ENCODE measurements around the gene ZNF311. TPM values are rescaled to one million over a fixed set of nuclear protein-coding genes. Genes with fewer than 3 reads are reported as not detected.

ZNF311 gene
- total and polyA plus RNA-seq, 2 of the 13 experiments (the other 11 are each of a cell fraction or from before 2014, with no cell fraction given) = not detected

- TF ChIP-seq, protein P1, sequence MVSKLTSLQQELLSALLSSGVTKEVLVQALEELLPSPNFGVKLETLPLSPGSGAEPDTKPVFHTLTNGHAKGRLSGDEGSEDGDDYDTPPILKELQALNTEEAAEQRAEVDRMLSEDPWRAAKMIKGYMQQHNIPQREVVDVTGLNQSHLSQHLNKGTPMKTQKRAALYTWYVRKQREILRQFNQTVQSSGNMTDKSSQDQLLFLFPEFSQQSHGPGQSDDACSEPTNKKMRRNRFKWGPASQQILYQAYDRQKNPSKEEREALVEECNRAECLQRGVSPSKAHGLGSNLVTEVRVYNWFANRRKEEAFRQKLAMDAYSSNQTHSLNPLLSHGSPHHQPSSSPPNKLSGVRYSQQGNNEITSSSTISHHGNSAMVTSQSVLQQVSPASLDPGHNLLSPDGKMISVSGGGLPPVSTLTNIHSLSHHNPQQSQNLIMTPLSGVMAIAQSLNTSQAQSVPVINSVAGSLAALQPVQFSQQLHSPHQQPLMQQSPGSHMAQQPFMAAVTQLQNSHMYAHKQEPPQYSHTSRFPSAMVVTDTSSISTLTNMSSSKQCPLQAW (CRISPR knock-in tag; IDR thresholded peaks at IDR 0.05) = peak; percentile 51; the same call in 1 of the 2 replicates
- TF ChIP-seq ZMAT3 (CRISPR knock-in tag; conservative IDR thresholded peaks at IDR 0.05) (peak; percentile 74; the same call in 1 of the 2 replicates), EP300 (IDR thresholded peaks at IDR 0.05; ENCODE audit: low read depth in 2 of 2, low read length in 2 of 2) (peak in 1 of 2 experiments; percentile 56; a peak in 1 of 4 replicates), EP300 (CRISPR knock-in tag; IDR thresholded peaks at IDR 0.05; ENCODE audit: borderline replicate concordance) (peak; percentile 36; the same call in 1 of the 2 replicates), NPAS2 (CRISPR knock-in tag; IDR thresholded peaks at IDR 0.05; ENCODE audit: borderline replicate concordance) (no peak), ZSCAN9 (CRISPR knock-in tag; IDR thresholded peaks at IDR 0.05; ENCODE audit: borderline replicate concordance) (peak; percentile 93), HDAC2 (CRISPR knock-in tag; IDR thresholded peaks at IDR 0.05) (peak; percentile 77), CBX2 (IDR thresholded peaks at IDR 0.05; ENCODE audit: low read depth, low read length) (no peak), CBX2 (CRISPR knock-in tag; IDR thresholded peaks at IDR 0.05; ENCODE audit: low read depth) (no peak), NCOA2 (CRISPR knock-in tag; IDR thresholded peaks at IDR 0.05) (peak; percentile 50; the same call in 1 of the 2 replicates), ZNF660 (CRISPR knock-in tag; IDR thresholded peaks at IDR 0.05; ENCODE audit: borderline replicate concordance, low read depth) (no peak)
- TF ChIP-seq, protein P2, sequence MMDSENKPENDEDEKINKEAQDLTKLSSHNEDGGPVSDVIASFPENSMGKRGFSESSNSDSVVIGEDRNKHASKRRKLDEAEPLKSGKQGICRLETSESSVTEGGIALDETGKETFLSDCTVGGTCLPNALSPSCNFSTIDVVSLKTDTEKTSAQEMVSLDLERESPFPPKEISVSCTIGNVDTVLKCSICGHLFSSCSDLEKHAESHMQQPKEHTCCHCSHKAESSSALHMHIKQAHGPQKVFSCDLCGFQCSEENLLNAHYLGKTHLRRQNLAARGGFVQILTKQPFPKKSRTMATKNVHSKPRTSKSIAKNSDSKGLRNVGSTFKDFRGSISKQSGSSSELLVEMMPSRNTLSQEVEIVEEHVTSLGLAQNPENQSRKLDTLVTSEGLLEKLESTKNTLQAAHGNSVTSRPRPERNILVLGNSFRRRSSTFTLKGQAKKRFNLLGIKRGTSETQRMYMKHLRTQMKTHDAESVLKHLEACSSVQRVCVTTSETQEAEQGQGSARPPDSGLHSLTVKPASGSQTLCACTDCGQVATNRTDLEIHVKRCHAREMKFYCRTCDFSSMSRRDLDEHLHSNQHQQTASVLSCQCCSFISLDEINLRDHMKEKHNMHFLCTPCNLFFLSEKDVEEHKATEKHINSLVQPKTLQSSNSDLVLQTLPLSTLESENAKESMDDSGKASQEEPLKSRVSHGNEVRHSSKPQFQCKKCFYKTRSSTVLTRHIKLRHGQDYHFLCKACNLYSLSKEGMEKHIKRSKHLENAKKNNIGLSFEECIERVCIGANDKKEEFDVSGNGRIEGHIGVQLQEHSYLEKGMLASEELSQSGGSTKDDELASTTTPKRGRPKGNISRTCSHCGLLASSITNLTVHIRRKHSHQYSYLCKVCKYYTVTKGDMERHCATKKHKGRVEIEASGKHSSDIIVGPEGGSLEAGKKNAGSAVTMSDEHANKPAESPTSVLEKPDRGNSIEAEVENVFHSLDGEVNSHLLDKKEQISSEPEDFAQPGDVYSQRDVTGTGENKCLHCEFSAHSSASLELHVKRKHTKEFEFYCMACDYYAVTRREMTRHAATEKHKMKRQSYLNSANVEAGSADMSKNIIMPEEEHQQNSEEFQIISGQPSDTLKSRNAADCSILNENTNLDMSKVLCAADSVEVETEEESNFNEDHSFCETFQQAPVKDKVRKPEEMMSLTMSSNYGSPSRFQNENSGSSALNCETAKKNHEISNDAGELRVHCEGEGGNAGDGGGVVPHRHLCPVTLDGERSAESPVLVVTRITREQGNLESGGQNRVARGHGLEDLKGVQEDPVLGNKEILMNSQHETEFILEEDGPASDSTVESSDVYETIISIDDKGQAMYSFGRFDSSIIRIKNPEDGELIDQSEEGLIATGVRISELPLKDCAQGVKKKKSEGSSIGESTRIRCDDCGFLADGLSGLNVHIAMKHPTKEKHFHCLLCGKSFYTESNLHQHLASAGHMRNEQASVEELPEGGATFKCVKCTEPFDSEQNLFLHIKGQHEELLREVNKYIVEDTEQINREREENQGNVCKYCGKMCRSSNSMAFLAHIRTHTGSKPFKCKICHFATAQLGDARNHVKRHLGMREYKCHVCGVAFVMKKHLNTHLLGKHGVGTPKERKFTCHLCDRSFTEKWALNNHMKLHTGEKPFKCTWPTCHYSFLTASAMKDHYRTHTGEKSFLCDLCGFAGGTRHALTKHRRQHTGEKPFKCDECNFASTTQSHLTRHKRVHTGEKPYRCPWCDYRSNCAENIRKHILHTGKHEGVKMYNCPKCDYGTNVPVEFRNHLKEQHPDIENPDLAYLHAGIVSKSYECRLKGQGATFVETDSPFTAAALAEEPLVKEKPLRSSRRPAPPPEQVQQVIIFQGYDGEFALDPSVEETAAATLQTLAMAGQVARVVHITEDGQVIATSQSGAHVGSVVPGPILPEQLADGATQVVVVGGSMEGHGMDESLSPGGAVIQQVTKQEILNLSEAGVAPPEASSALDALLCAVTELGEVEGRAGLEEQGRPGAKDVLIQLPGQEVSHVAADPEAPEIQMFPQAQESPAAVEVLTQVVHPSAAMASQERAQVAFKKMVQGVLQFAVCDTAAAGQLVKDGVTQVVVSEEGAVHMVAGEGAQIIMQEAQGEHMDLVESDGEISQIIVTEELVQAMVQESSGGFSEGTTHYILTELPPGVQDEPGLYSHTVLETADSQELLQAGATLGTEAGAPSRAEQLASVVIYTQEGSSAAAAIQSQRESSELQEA (CRISPR knock-in tag; IDR thresholded peaks at IDR 0.05; ENCODE audit: not compliant biosample characterization) = peak; percentile 43
- TF ChIP-seq, protein P3, sequence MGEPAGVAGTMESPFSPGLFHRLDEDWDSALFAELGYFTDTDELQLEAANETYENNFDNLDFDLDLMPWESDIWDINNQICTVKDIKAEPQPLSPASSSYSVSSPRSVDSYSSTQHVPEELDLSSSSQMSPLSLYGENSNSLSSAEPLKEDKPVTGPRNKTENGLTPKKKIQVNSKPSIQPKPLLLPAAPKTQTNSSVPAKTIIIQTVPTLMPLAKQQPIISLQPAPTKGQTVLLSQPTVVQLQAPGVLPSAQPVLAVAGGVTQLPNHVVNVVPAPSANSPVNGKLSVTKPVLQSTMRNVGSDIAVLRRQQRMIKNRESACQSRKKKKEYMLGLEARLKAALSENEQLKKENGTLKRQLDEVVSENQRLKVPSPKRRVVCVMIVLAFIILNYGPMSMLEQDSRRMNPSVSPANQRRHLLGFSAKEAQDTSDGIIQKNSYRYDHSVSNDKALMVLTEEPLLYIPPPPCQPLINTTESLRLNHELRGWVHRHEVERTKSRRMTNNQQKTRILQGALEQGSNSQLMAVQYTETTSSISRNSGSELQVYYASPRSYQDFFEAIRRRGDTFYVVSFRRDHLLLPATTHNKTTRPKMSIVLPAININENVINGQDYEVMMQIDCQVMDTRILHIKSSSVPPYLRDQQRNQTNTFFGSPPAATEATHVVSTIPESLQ (CRISPR knock-in tag; conservative IDR thresholded peaks at IDR 0.05) = peak; percentile 62; the same call in 1 of the 2 replicates
- TF ChIP-seq, protein P4, sequence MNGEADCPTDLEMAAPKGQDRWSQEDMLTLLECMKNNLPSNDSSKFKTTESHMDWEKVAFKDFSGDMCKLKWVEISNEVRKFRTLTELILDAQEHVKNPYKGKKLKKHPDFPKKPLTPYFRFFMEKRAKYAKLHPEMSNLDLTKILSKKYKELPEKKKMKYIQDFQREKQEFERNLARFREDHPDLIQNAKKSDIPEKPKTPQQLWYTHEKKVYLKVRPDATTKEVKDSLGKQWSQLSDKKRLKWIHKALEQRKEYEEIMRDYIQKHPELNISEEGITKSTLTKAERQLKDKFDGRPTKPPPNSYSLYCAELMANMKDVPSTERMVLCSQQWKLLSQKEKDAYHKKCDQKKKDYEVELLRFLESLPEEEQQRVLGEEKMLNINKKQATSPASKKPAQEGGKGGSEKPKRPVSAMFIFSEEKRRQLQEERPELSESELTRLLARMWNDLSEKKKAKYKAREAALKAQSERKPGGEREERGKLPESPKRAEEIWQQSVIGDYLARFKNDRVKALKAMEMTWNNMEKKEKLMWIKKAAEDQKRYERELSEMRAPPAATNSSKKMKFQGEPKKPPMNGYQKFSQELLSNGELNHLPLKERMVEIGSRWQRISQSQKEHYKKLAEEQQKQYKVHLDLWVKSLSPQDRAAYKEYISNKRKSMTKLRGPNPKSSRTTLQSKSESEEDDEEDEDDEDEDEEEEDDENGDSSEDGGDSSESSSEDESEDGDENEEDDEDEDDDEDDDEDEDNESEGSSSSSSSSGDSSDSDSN (CRISPR knock-in tag; IDR thresholded peaks at IDR 0.05) = peak; percentile 55
Observed at GRCh38 chr6:28985462-28986164, 19.5 kb downstream of the ZNF311 start (continued).
